RWPE2 (cell line): ENCODE results near the gene STX8.

Experiments used
- ATAC-seq: fragments of 200-7000 bp; cut with Tn5 transposase; 3 replicates; pipeline ENCODE4 v1.9.1; 2021; ENCODE audit warnings: low read depth
- DNase-seq: peaks from one replicate; pipeline ENCODE4 v3.0.0-alpha.2; 2020; ENCODE audit warnings: low spot score
- H3K27ac ChIP-seq: fragments of 450-650 bp; 2 replicates; pipeline ENCODE4 v1.5.1; 2017; ENCODE audit warnings: mild to moderate bottlenecking; ENCODE audit not compliant: poor library complexity, severe bottlenecking
- H3K27me3 ChIP-seq: fragments of 250-450 bp; sonication (Bioruptor Pico); 2 replicates; pipeline ENCODE4 v1.5.1; 2021; ENCODE audit warnings: mild to moderate bottlenecking, moderate library complexity; ENCODE audit not compliant: insufficient read depth, poor library complexity, severe bottlenecking
- H3K36me3 ChIP-seq: fragments of 250-450 bp; sonication (Bioruptor Pico); 2 replicates; pipeline ENCODE4 v1.5.1; 2020; ENCODE audit warnings: low read depth, mild to moderate bottlenecking, moderate library complexity
- H3K4me1 ChIP-seq: fragments of 250-450 bp; sonication (Bioruptor Pico); 2 replicates; pipeline ENCODE4 v1.5.1; 2021; ENCODE audit warnings: mild to moderate bottlenecking, moderate library complexity; ENCODE audit not compliant: insufficient read depth, poor library complexity, severe bottlenecking
- H3K4me3 ChIP-seq: fragments of 250-450 bp; sonication (Bioruptor Pico); 2 replicates; pipeline ENCODE4 v1.5.1; 2021; ENCODE audit warnings: mild to moderate bottlenecking, moderate library complexity; ENCODE audit not compliant: severe bottlenecking
- H3K9me3 ChIP-seq: fragments of 250-450 bp; sonication (Bioruptor Pico); 2 replicates; pipeline ENCODE4 v1.5.1; 2021; ENCODE audit warnings: mild to moderate bottlenecking, moderate library complexity; ENCODE audit not compliant: severe bottlenecking
- CTCF ChIP-seq: fragments of 450-650 bp; IDR thresholded peaks from one replicate; pipeline ENCODE4 v1.5.1; 2017; ENCODE audit warnings: mild to moderate bottlenecking, moderate library complexity; ENCODE audit not compliant: poor library complexity, severe bottlenecking

Gene STX8

GRCh38 chr17:9219631-9220397 is 355.8 kb downstream of the STX8 start:
- no peak overlapping the region for H3K4me3 ChIP-seq
- no peak overlapping the region for H3K27ac ChIP-seq
- no peaks in the 10 kb centered on the region for H3K27me3 ChIP-seq
- no peaks in the 10 kb centered on the region for H3K4me1 ChIP-seq
- ATAC-seq (no peak), DNase-seq (no peak)
- H3K9me3 ChIP-seq, result no peaks in the 10 kb centered on the region
- TF ChIP-seq CTCF, result no peak
- H3K36me3 ChIP-seq, result no peaks in the 10 kb centered on the region

GRCh38 chr17:9218911-9219310 is 356.7 kb downstream of the STX8 start:
- Histone ChIP-seq H3K36me3 (no peaks in the 10 kb centered on the region), H3K4me3 (no peak overlapping the region), H3K9me3 (no peaks in the 10 kb centered on the region), H3K27me3 (no peaks in the 10 kb centered on the region), H3K27ac (no peak overlapping the region), H3K4me1 (no peaks in the 10 kb centered on the region)
- ATAC-seq, result no peak
- TF ChIP-seq CTCF, result no peak
- DNase-seq, result no peak

- Histone ChIP-seq H3K27me3 (no peaks in the 10 kb centered on the region), H3K4me3 (no peak overlapping the region), H3K4me1 (no peaks in the 10 kb centered on the region), H3K27ac (no peak overlapping the region), H3K36me3 (no peaks in the 10 kb centered on the region), H3K9me3 (no peaks in the 10 kb centered on the region)
- no peak for ATAC-seq
- DNase-seq, result no peak
- TF ChIP-seq CTCF, result no peak
These were observed 357.5 kb downstream of the STX8 start for GRCh38 chr17:9218064-9218635.

- TF ChIP-seq CTCF, result no peak
- no peak overlapping the region for H3K27ac ChIP-seq
- peak; percentile 68 for ATAC-seq
These were observed 358.2 kb downstream of the STX8 start for GRCh38 chr17:9217151-9218056.

More at GRCh38 chr17:9217151-9218056, 358.2 kb downstream of the STX8 start:
- no peak overlapping the region for H3K4me3 ChIP-seq
- H3K4me1 ChIP-seq, result no peaks in the 10 kb centered on the region
- H3K27me3 ChIP-seq, result no peaks in the 10 kb centered on the region
- H3K36me3 ChIP-seq, result no peaks in the 10 kb centered on the region
- no peak for DNase-seq
- H3K9me3 ChIP-seq, result no peaks in the 10 kb centered on the region
